Trophoblast cell (in vitro differentiated cells and primary cell): ENCODE measurements around the gene PYHIN1.

Source experiments
- DNase-seq, 2 donors: peaks; one replicate each; pipeline ENCODE4 v3.0.0-alpha.2; 2016
- H2AFZ ChIP-seq: 2 replicates; pipeline ENCODE4 v1.6.1; 2013; ENCODE audit warnings: low read length, moderate library complexity, mild to moderate bottlenecking; ENCODE audit not compliant: insufficient read depth, poor library complexity
- H2AK5ac ChIP-seq: 2 replicates; pipeline ENCODE4 v1.6.1; 2013; ENCODE audit warnings: mild to moderate bottlenecking, low read length
- H2BK120ac ChIP-seq: 2 replicates; pipeline ENCODE4 v1.6.1; 2013; ENCODE audit warnings: low read length, mild to moderate bottlenecking, moderate library complexity; ENCODE audit not compliant: insufficient read depth, poor library complexity
- H2BK12ac ChIP-seq: 2 replicates; pipeline ENCODE4 v1.6.1; 2013; ENCODE audit warnings: mild to moderate bottlenecking, low read length, moderate library complexity
- H2BK5ac ChIP-seq: 2 replicates; pipeline ENCODE4 v1.6.1; 2013; ENCODE audit warnings: low read length, low read depth, moderate library complexity, mild to moderate bottlenecking; ENCODE audit not compliant: poor library complexity
- H3K14ac ChIP-seq: 2 replicates; pipeline ENCODE4 v1.6.1; 2013; ENCODE audit warnings: mild to moderate bottlenecking, low read length
- H3K18ac ChIP-seq: 2 replicates; pipeline ENCODE4 v1.6.1; 2013; ENCODE audit warnings: mild to moderate bottlenecking, low read length
- H3K23ac ChIP-seq: 2 replicates; pipeline ENCODE4 v1.6.1; 2013; ENCODE audit warnings: low read length
- H3K27ac ChIP-seq: 2 replicates; pipeline ENCODE4 v1.5.1; 2013; ENCODE audit warnings: low read depth, mild to moderate bottlenecking, inconsistent platforms, low read length, moderate library complexity
- H3K27me3 ChIP-seq: 2 replicates; pipeline ENCODE4 v1.6.1; 2013; ENCODE audit warnings: inconsistent platforms, mild to moderate bottlenecking, low read length, moderate library complexity; ENCODE audit not compliant: insufficient read depth
- H3K36me3 ChIP-seq, 2 experiments: 1 replicate in 1 of 2; 2 replicates in 1 of 2; pipeline ENCODE4 v1.6.1; 2013; ENCODE audit warnings: low read length in 2 of 2, mild to moderate bottlenecking in 2 of 2, moderate library complexity in 1 of 2; ENCODE audit not compliant: insufficient read depth in 2 of 2, control insufficient read depth in 1 of 2
- H3K4ac ChIP-seq: 2 replicates; pipeline ENCODE4 v1.6.1; 2013; ENCODE audit warnings: low read depth, mild to moderate bottlenecking, low read length, moderate library complexity
- H3K4me1 ChIP-seq, 2 experiments: 1 replicate in 1 of 2; 2 replicates in 1 of 2; pipeline ENCODE4 v1.6.1; 2013; ENCODE audit warnings: low read length in 2 of 2, mild to moderate bottlenecking in 2 of 2, moderate library complexity in 1 of 2; ENCODE audit not compliant: insufficient read depth in 2 of 2, control insufficient read depth in 1 of 2
- H3K4me2 ChIP-seq: 2 replicates; pipeline ENCODE4 v1.6.1; 2013; ENCODE audit warnings: inconsistent platforms, mild to moderate bottlenecking, low read length, moderate library complexity
- H3K4me3 ChIP-seq: 2 replicates; pipeline ENCODE4 v1.5.1; 2013; ENCODE audit warnings: mild to moderate bottlenecking, low read depth, low read length, inconsistent platforms
- H3K79me1 ChIP-seq: one replicate; pipeline ENCODE4 v1.6.1; 2013; ENCODE audit warnings: low read length
- H3K79me2 ChIP-seq: 2 replicates; pipeline ENCODE4 v1.6.1; 2013; ENCODE audit warnings: low read length, mild to moderate bottlenecking; ENCODE audit not compliant: control insufficient read depth, insufficient read depth, poor library complexity
- H3K9ac ChIP-seq: 2 replicates; pipeline ENCODE4 v1.6.1; 2013; ENCODE audit warnings: mild to moderate bottlenecking, low read length
- H3K9me3 ChIP-seq: 2 replicates; pipeline ENCODE4 v1.6.1; 2013; ENCODE audit warnings: low read depth, mild to moderate bottlenecking, control low read depth, inconsistent platforms, low read length; ENCODE audit not compliant: insufficient read depth
- H4K12ac ChIP-seq: 2 replicates; pipeline ENCODE4 v1.6.1; 2013; ENCODE audit warnings: low read depth, mild to moderate bottlenecking, low read length, moderate library complexity
- H4K8ac ChIP-seq: 2 replicates; pipeline ENCODE4 v1.6.1; 2013; ENCODE audit warnings: low read depth, mild to moderate bottlenecking, low read length, moderate library complexity
- H4K91ac ChIP-seq: one replicate; pipeline ENCODE4 v1.6.1; 2013; ENCODE audit warnings: low read depth, mild to moderate bottlenecking, low read length, moderate library complexity
- WGBS: extraction: QIAGEN DNeasy Blood & Tissue Kit; methylation state at CpG from one replicate; pipeline ENCODE4 v1.1.7; 2013; ENCODE audit warnings: missing lambda C conversion rate; ENCODE audit not compliant: insufficient read length, insufficient coverage; ENCODE audit errors: extremely low coverage; 5-methylcytosine and 5-hydroxymethylcytosine counted together

PYHIN1 gene

DNA sequence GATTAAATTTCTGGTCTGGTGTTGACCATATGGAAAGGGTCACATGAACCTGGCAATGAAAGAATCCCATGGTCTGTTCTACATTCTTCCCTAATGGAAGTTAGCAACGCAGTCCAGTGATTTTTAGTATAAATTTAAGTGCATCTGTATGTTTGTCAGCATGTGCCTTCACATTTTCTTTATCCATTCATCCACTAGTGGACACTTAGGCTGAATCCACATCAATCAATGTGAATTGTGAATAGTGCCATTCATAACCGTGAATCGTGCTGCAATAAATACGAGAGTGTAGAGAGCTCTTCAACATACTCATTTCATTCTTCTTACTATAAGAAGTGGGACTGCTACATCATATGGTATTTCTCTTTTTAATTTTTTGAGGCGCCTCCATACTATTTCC lies 65.6 kb downstream of the PYHIN1 start:
- no peaks in the 10 kb centered on the region for H3K36me3 ChIP-seq

DNA sequence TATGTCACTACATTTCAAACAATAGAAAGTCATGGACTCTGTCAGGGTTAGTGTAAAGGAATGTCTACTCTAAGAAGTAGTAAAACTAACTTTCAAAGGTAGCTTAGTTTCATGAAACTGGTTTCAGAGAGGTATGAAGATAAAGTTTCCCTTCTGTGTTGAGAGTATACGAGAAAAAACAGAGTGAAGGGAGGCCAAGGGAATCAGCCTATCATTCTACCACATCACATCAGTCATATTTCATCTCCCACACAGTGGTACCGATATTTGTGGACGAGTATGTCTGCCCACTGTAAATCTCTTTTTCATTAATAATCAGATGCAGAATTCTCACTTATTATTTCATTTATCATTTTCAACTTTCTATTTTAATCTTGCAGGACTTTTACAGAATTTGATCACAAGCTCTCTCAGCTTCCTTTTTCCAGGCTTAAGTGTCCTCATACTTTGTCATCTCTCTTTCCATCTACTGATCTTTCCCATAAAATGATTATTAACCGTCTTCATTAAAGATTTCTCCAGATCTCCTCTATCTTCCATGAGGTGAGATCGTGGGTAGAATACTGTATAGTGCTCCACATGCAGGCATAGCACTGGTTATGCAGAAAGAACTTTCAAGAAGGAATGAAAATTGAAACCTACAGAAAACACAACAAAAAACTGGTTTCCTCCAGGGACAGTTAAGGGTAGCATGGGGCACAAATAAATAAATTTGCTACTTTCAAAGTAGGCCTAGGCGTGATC lies 66.9 kb downstream of the PYHIN1 start:
- Histone ChIP-seq H3K4me2 (no peak overlapping the region), H2BK12ac (no peak overlapping the region), H3K4me3 (no peak overlapping the region), H3K18ac (no peak overlapping the region), H3K9me3 (no peaks in the 10 kb centered on the region), H3K79me1 (no peaks in the 10 kb centered on the region), H3K79me2 (no peaks in the 10 kb centered on the region), H4K91ac (no peak overlapping the region), H4K12ac (no peak overlapping the region), H3K14ac (no peak overlapping the region), H2BK120ac (no peak overlapping the region), H3K27me3 (no peaks in the 10 kb centered on the region), H3K4me1 (peaks cover 0 to 2% of the 10 kb centered on the region in 2 experiments), H4K8ac (no peak overlapping the region), H2BK5ac (no peak overlapping the region), H3K23ac (no peak overlapping the region), H2AFZ (no peak overlapping the region), H3K36me3 (no peaks in the 10 kb centered on the region), H2AK5ac (no peak overlapping the region), H3K27ac (no peak overlapping the region), H3K4ac (no peak overlapping the region), H3K9ac (no peak overlapping the region)
- WGBS, result no CpG with 5 or more reads among the region's 6 CpGs
- DNase-seq, result no peak

More for the DNA sequence above, 65.6 kb downstream of the PYHIN1 start:
- Histone ChIP-seq H2AK5ac (no peak overlapping the region), H3K79me2 (no peaks in the 10 kb centered on the region), H4K91ac (no peak overlapping the region), H3K4me3 (no peak overlapping the region), H3K27ac (no peak overlapping the region), H3K18ac (no peak overlapping the region), H3K9ac (no peak overlapping the region), H3K79me1 (no peaks in the 10 kb centered on the region), H3K4me2 (no peak overlapping the region), H3K23ac (no peak overlapping the region), H2AFZ (no peak overlapping the region), H3K4me1 (peaks cover 0 to 2% of the 10 kb centered on the region in 2 experiments), H4K12ac (no peak overlapping the region), H2BK5ac (no peak overlapping the region), H3K9me3 (no peaks in the 10 kb centered on the region), H3K14ac (no peak overlapping the region), H3K4ac (no peak overlapping the region), H2BK12ac (no peak overlapping the region), H4K8ac (no peak overlapping the region), H2BK120ac (no peak overlapping the region), H3K27me3 (no peaks in the 10 kb centered on the region)
- no CpG with 5 or more reads among the region's 5 CpGs for WGBS
- no peak for DNase-seq

DNA sequence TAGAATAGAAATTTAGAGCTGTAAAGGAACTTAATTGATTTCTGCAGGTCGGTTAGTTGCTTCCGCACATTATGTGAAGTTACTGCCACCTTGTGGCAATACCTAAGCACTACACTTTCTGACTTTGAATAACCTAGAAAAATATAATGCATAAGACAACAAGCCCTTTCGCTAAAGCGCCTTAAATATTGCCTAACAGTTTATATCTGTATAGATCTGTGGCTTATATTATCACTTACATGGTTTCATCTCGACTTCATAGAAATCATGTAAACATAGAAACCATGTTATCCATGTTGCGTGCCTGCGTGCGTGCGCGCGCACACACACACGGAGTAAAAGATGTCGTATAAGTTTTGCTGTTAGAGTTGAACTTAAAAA lies 67.4 kb downstream of the PYHIN1 start:
- Histone ChIP-seq H3K27me3 (no peaks in the 10 kb centered on the region), H4K12ac (peak overlapping the region; percentile 54), H3K4me3 (peak overlapping the region; percentile 53), H4K8ac (peak overlapping the region; percentile 38), H3K23ac (no peak overlapping the region), H3K18ac (no peak overlapping the region), H3K27ac (no peak overlapping the region), H2BK120ac (peak overlapping the region; percentile 33), H3K4me2 (peak overlapping the region; percentile 83), H4K91ac (no peak overlapping the region), H3K4me1 (peaks cover 0 to 2% of the 10 kb centered on the region in 2 experiments), H3K4ac (no peak overlapping the region), H2BK5ac (no peak overlapping the region), H3K14ac (no peak overlapping the region), H2AK5ac (no peak overlapping the region), H3K9me3 (no peaks in the 10 kb centered on the region), H2AFZ (no peak overlapping the region), H3K79me2 (no peaks in the 10 kb centered on the region), H3K79me1 (no peaks in the 10 kb centered on the region), H2BK12ac (no peak overlapping the region), H3K36me3 (no peaks in the 10 kb centered on the region), H3K9ac (no peak overlapping the region)
- WGBS, result no CpG with 5 or more reads among the region's 13 CpGs
- peak; percentile 26 to 89 for DNase-seq

DNA sequence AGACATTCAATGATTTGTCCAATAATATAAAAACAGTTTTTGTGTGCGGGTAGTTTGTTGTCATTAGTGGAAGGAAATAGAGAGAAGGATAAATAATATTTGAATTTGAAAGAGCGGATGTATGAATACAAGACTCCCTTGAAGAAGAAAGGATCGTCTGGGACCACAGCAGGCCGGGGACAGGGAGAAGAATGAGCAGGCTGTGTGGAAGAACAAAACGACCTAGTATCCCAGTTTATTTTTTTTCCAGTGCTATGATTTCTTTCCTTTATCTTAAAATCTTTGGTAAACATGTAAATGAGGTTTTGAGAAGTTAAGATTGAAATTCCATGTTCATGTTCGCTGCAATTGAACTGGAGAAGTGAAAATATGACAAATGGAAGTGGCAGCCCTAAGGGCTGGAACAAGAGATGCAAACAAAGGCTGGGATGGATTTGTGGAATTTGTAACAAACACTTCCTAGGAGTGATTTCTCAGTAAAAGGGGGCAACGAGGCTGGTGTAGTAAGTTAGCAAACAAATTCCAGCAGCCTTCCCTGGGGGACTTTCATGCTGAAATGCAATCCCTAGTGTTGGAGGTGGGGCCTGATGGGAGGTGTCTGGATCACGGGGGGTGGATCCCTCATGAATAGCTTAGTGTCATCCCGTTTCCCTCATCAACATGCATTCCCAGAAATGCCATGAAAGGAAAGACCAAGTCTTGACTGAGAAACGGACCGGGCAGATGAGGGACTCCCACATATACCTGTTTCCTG lies 68.1 kb downstream of the PYHIN1 start:
- Histone ChIP-seq H3K18ac (no peak overlapping the region), H2BK12ac (no peak overlapping the region), H3K4me3 (no peak overlapping the region), H2AK5ac (no peak overlapping the region), H2AFZ (no peak overlapping the region), H3K14ac (no peak overlapping the region), H3K27ac (peak overlapping the region; percentile 51), H4K12ac (no peak overlapping the region), H4K8ac (no peak overlapping the region), H2BK5ac (no peak overlapping the region), H3K9me3 (no peaks in the 10 kb centered on the region), H3K4me2 (peak overlapping the region; percentile 62), H3K9ac (no peak overlapping the region), H3K79me1 (no peaks in the 10 kb centered on the region), H4K91ac (no peak overlapping the region), H3K4me1 (peaks cover 0 to 2% of the 10 kb centered on the region in 2 experiments), H2BK120ac (peak overlapping the region; percentile 17), H3K4ac (no peak overlapping the region), H3K79me2 (no peaks in the 10 kb centered on the region), H3K23ac (no peak overlapping the region), H3K27me3 (no peaks in the 10 kb centered on the region), H3K36me3 (no peaks in the 10 kb centered on the region)
- DNase-seq, result peak; percentile 8 to 12
- WGBS, result 100% methylated on average over 1 of the region's 11 CpGs
